Measurements from ENCODE around the gene DESI1.
"Not testable (repeated sequence)": the region's sequence is repeated elsewhere in the genome, so short reads cannot be mapped to it uniquely, and the experiment has no call there.

The DESI1 gene

DNA sequence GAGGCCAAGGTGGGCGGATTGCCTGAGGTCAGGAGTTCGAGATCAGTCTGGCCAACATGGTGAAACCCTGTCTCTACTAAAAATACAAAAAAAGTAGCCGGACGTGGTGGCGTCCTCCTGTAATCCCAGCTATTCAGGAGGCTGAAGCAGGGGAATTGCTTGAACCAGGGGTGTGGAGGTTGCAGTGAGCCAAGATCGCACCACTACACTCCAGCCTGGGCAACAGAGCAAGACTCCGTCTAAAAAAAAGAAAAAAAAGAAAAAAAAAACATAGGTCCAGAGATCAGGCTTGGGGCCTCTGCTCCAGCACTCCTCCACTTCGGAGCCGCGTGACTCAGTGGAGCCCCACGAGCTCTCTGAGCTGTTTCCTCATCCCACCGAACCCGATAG, 62.6 kb downstream of the DESI1 start:
- not testable (repeated sequence) for H3K27me3 ChIP-seq (ENCODE audit: insufficient read depth, low read length); H3K4me3 ChIP-seq (ENCODE audit: low read length); H3K36me3 ChIP-seq (ENCODE audit: insufficient read depth, low read length); H3K9me3 ChIP-seq (ENCODE audit: low read length); H2AFZ ChIP-seq (ENCODE audit: low read depth, low read length)
- H3K4me1 ChIP-seq (ENCODE audit: insufficient read depth, low read length) = peaks cover 54% of the 10 kb centered on the region

DNA sequence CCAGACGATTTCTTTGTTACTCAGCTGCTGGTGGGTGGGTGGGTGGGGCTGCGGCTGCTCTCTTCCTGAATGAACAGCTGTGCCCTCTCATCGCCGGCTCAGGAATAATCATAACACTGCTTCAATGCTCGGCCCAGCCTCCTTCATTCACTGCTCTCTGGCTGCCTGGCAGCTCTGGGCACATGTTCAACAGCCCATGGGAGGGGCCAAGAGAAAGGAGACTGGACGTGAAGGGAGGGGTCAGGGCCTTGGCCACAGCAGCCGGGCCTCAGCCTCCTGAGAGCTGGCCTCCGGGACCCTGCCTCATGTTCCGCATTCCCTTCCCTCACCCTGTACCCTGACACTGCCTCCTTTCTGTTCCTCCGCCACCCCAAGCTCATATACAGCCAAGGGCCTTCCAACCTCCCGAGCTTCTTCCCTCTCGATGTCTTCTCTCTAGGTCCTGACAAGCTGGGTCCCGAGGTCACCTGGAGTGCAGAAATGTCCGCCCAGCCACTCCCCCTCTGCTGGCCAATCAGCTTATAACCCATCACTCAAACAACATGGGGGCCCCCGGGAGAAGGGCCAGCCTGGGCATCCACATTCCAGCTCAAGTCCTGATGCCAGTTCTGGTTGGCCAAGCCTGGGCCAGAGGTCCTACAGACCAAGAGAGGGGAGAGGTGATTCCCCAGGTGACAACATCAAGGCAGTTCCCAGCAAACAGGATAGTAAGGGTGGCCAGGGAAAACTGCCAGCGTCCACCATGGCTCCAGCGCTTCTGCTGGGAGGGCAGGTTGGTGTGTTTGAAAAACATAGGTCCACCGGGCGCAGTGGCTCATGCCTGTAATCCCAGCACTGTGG, 63.2 kb downstream of the DESI1 start:
- Histone ChIP-seq H3K36me3 (ENCODE audit: insufficient read depth, low read length) (no peaks in the 10 kb centered on the region), H3K27me3 (ENCODE audit: insufficient read depth, low read length) (no peaks in the 10 kb centered on the region), H3K4me1 (ENCODE audit: insufficient read depth, low read length) (peaks cover 47% of the 10 kb centered on the region), H2AFZ (ENCODE audit: low read depth, low read length) (no peak overlapping the region), H3K4me3 (ENCODE audit: low read length) (no peak overlapping the region), H3K9me3 (ENCODE audit: low read length) (no peaks in the 10 kb centered on the region)

DNA sequence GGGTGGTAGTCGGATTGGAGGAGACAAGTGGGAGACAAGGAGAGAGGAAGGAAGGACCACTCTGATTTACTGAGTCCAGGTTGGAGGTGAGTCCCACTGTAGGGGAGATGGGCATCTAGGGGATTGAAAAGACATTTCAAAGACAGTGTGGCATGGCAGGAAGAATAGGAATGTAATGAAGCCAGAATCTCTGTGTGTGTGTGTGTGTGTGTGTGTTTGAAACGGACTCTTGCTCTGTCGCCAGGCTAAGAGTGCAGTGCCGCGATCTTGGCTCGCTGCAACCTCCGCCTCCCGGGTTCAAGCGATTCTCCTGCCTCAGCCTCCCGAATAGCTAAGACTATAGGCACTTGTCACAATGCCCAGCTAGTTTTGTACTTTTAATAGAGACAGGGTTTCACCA, 64.3 kb downstream of the DESI1 start:
- H3K27me3 ChIP-seq (ENCODE audit: insufficient read depth, low read length) = no peaks in the 10 kb centered on the region
- no peaks in the 10 kb centered on the region for H3K36me3 ChIP-seq (ENCODE audit: insufficient read depth, low read length)
- no peak overlapping the region for H3K4me3 ChIP-seq (ENCODE audit: low read length)
- no peaks in the 10 kb centered on the region for H3K9me3 ChIP-seq (ENCODE audit: low read length)
- no peak overlapping the region for H2AFZ ChIP-seq (ENCODE audit: low read depth, low read length)
- H3K4me1 ChIP-seq (ENCODE audit: insufficient read depth, low read length) = peaks cover 37% of the 10 kb centered on the region

DNA sequence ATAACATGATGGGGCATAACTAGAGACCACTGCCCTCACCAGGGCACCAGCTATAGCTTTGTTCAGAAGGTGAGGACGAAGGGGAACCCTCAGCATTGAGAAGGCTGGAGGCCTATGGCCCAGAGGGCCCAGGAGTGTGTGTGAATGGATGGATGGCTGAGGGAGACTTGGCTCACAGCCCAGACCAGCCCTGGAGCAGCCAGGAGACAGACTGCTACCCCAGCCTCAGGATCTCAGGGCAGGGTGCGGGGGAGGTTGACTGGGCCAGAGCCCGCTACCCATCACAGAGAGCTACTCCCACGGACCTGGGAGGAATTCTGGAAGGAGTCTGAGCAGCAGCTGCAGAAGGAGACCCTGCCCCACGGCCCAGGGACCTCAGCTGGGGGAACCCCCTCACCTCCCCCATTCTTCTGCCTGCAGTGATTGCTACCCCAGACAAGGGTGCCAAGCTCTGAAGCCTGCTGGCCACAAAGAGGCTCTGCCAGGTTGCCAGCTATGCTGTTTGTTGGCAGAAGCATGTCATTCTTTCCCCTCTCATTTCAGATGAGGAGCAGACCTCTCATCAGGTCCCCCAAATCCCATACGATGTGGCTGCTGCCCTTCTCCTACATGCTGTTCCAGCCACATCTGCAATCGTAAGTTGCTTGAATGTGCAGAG, 65.4 kb downstream of the DESI1 start:
- no peak overlapping the region for H3K4me3 ChIP-seq (ENCODE audit: low read length)
- H3K27me3 ChIP-seq (ENCODE audit: insufficient read depth, low read length) = no peaks in the 10 kb centered on the region
- H2AFZ ChIP-seq (ENCODE audit: low read depth, low read length) = no peak overlapping the region
- no peaks in the 10 kb centered on the region for H3K36me3 ChIP-seq (ENCODE audit: insufficient read depth, low read length)
- peaks cover 32% of the 10 kb centered on the region for H3K4me1 ChIP-seq (ENCODE audit: insufficient read depth, low read length)
- H3K9me3 ChIP-seq (ENCODE audit: low read length) = no peaks in the 10 kb centered on the region

DNA sequence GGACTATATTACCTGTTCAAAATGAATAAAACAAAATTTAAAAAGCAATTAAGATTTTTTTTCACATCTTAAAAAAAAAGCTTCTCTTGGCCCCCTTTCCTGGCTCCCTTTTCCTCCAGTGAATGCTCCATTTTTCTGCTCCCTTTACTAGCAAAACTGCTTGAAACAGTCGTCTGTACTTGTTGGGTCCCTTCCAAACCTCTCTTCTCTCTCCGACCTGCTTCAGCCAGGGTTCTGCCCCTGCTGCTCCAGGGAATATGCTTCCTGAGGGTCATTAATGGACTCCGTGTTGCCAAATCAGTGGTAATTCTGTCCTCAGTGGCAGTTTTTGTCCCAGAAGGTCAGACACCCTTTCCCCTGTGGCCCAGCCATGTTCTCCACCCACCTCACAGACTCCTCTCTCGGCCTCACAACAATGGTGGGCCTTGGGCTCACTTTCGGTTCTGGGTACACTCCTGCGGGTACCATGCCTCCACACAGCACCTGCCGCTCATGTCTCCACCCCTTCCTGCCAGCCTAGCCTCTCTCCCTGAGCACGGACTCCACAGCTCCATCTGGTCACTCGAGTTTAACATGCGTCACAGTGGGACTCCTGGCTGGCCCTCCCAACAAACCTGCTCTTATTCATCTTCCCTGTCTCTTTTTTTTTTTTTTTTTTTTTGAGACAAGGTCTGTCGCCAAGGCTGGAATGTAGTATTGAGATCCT, 68.8 kb downstream of the DESI1 start:
- H3K4me1 ChIP-seq (ENCODE audit: insufficient read depth, low read length) = peaks cover 15% of the 10 kb centered on the region
- no peaks in the 10 kb centered on the region for H3K27me3 ChIP-seq (ENCODE audit: insufficient read depth, low read length)
- H3K9me3 ChIP-seq (ENCODE audit: low read length) = no peaks in the 10 kb centered on the region

DNA sequence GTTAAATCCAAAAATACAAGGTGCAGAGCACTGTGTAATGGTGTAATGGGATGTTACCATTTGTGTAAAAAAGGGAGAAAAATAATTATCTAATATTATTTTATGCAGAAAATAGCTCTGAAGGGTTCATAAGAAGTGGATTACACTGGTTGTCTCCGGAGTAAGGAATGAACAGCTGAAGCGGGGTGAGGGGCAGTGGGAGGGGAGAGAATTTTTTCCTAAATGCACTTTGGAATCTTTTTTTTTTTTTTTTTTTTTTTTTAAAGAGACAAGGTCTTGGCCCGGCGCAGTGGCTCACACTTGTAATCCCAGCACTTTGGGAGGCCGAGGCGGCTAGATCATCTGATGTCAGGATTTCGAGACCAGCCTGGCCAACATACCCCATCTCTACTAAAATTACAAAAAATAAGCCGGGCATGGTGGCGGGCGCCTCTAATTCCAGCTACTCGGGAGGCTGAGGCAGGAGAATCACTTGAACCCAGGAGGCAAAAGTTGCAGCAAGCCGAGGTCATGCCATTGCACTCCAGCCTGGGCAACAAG, 69.8 kb downstream of the DESI1 start:
- Histone ChIP-seq H3K27me3 (ENCODE audit: insufficient read depth, low read length) (no peaks in the 10 kb centered on the region), H3K9me3 (ENCODE audit: low read length) (no peaks in the 10 kb centered on the region), H3K4me3 (ENCODE audit: low read length) (no peak overlapping the region), H2AFZ (ENCODE audit: low read depth, low read length) (no peak overlapping the region), H3K36me3 (ENCODE audit: insufficient read depth, low read length) (no peaks in the 10 kb centered on the region), H3K4me1 (ENCODE audit: insufficient read depth, low read length) (peaks cover 9% of the 10 kb centered on the region)

More for the DNA sequence above, 68.8 kb downstream of the DESI1 start:
- no peak overlapping the region for H3K4me3 ChIP-seq (ENCODE audit: low read length)
- H3K36me3 ChIP-seq (ENCODE audit: insufficient read depth, low read length) = no peaks in the 10 kb centered on the region
- H2AFZ ChIP-seq (ENCODE audit: low read depth, low read length) = no peak overlapping the region

DNA sequence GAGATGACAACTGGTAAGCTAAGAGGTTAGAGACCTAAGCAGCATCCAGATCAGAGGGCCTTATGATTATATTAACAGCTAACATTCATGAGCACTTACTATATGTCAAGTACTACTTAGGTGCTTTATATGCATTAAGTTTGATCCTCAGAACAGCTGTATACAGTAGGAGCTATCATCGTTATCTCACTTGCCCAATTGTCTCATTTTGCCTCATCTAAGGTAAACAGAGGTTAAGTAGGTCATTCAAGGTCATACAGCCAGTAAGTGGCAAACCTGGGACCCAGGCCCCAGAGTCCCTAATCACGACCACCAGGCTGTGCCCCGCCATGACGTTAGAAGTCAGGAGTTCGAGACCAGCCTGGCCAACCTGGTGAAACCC, 72.0 kb downstream of the DESI1 start:
- no peak overlapping the region for H3K4me3 ChIP-seq (ENCODE audit: low read length)
- peaks cover 17% of the 10 kb centered on the region for H3K4me1 ChIP-seq (ENCODE audit: insufficient read depth, low read length)
- H3K27me3 ChIP-seq (ENCODE audit: insufficient read depth, low read length) = no peaks in the 10 kb centered on the region
- no peak overlapping the region for H2AFZ ChIP-seq (ENCODE audit: low read depth, low read length)
- no peaks in the 10 kb centered on the region for H3K9me3 ChIP-seq (ENCODE audit: low read length)
- H3K36me3 ChIP-seq (ENCODE audit: insufficient read depth, low read length) = no peaks in the 10 kb centered on the region

All from neuron (in vitro differentiated cells).